HG03575 (cell line): Measurements from ENCODE around the gene SPAG6.

ENCODE experiments used
- ATAC-seq: cut with Tn5 transposase; IDR thresholded peaks from one replicate; pipeline ENCODE4 v1.9.1; 2021; ENCODE audit not compliant: unreplicated experiment, insufficient number of reproducible peaks, low FRiP score; ENCODE audit errors: extremely low read depth

The SPAG6 gene

GRCh38 chr10:22445495-22445894, 100.2 kb downstream of the SPAG6 start:
- no peak for ATAC-seq

GRCh38 chr10:22447068-22447467, 101.8 kb downstream of the SPAG6 start:
- ATAC-seq = no peak

GRCh38 chr10:22451346-22451745, 106.0 kb downstream of the SPAG6 start:
- no peak for ATAC-seq

GRCh38 chr10:22453320-22453719, 108.0 kb downstream of the SPAG6 start:
- no peak for ATAC-seq

- no peak for ATAC-seq
These were observed 108.8 kb downstream of the SPAG6 start for GRCh38 chr10:22453948-22454591.

GRCh38 chr10:22454634-22455033, 109.3 kb downstream of the SPAG6 start:
- no peak for ATAC-seq

GRCh38 chr10:22455068-22455857, 110.0 kb downstream of the SPAG6 start:
- no peak for ATAC-seq

- ATAC-seq = no peak
These were observed 111.2 kb downstream of the SPAG6 start for GRCh38 chr10:22456486-22456885.

GRCh38 chr10:22458272-22459038, 113.2 kb downstream of the SPAG6 start:
- ATAC-seq = no peak

- no peak for ATAC-seq
These were observed 114.2 kb downstream of the SPAG6 start for GRCh38 chr10:22459496-22459895.

- no peak for ATAC-seq
These were observed 114.8 kb downstream of the SPAG6 start for GRCh38 chr10:22460101-22460500.

- no peak for ATAC-seq
These were observed 115.5 kb downstream of the SPAG6 start for GRCh38 chr10:22460531-22461403.

GRCh38 chr10:22461891-22462290, 116.6 kb downstream of the SPAG6 start:
- no peak for ATAC-seq

GRCh38 chr10:22463255-22463654, 118.0 kb downstream of the SPAG6 start:
- ATAC-seq = no peak

GRCh38 chr10:22464966-22465629, 119.8 kb downstream of the SPAG6 start:
- no peak for ATAC-seq

GRCh38 chr10:22466763-22467334, 121.6 kb downstream of the SPAG6 start:
- no peak for ATAC-seq
